A549 (cell line): ENCODE data around the gene RASA3. TPM values are rescaled to one million over a fixed set of nuclear protein-coding genes. Genes with fewer than 3 reads are reported as not detected.

Experiments
- ATAC-seq, 2 experiments: fragments of 200-7000 bp in 1 of 2; fragments of >200 bp in 1 of 2; cut with Nextera tagmentation in 1 of 2; cut with Tn5 transposase in 1 of 2; 3 replicates each; pipeline versions ENCODE4 v1.8.0 to v1.9.1; 2018 to 2020; ENCODE audit warnings: mild to moderate bottlenecking in 1 of 2, moderate library complexity in 1 of 2
- CTCF ChIA-PET: fragments of 300-600 bp; sonication (Branson Sonifier 250); formaldehyde crosslinking; extraction: SDS; loops from one replicate; lab custom pipeline; 2021; ENCODE audit warnings: antibody characterized with exemption, inconsistent platforms; lab: Yijun Ruan, JAX
- POLR2A ChIA-PET: fragments of 350-600 bp; formaldehyde crosslinking; extraction: SDS; loops from one replicate; lab custom pipeline; 2021; ENCODE audit warnings: antibody characterized with exemption, inconsistent platforms; lab: Yijun Ruan, JAX
- DNase-seq, 2 experiments: peaks; one replicate each; pipeline versions ENCODE4 v3.0.0 to v3.0.0-alpha.2; 2011 to 2016; ENCODE audit warnings: low read depth in 1 of 2, low spot score in 1 of 2
- FAIRE-seq: peaks from 2 replicates; lab custom pipeline; 2011; peaks lifted over from hg19 to GRCh38; lab: Jason Lieb, UNC
- H3K27ac ChIP-seq, 2 experiments: fragments of >200 bp; sonication (Bioruptor Twin); formaldehyde crosslinking; 3 replicates each; pipeline ENCODE4 v1.5.1; 2016 to 2017
- H3K4me1 ChIP-seq: fragments of >200 bp; sonication (Bioruptor Twin); formaldehyde crosslinking; 3 replicates; pipeline ENCODE4 v1.6.1; 2016
- H3K4me2 ChIP-seq: fragments of >200 bp; sonication (Bioruptor Twin); formaldehyde crosslinking; 3 replicates; pipeline ENCODE4 v1.6.1; 2016
- H3K4me3 ChIP-seq: fragments of >200 bp; sonication (Bioruptor Twin); formaldehyde crosslinking; 3 replicates; pipeline ENCODE4 v1.5.1; 2016
- H3K9me3 ChIP-seq: fragments of >200 bp; sonication (Bioruptor Twin); formaldehyde crosslinking; 3 replicates; pipeline ENCODE4 v1.6.1; 2016
- ATOH8 ChIP-seq: fragments of 250-450 bp; sonication (Bioruptor Pico); IDR thresholded peaks from 2 replicates; pipeline ENCODE4 v1.5.0; 2020; ENCODE audit warnings: low read depth, mild to moderate bottlenecking, moderate library complexity
- CHD2 ChIP-seq: fragments of 150-350 bp; IDR thresholded peaks from 2 replicates; pipeline ENCODE4 v1.6.1; 2014; ENCODE audit warnings: low read length; ENCODE audit not compliant: partially characterized antibody
- CTCF ChIP-seq: fragments of >200 bp; sonication (Bioruptor Twin); formaldehyde crosslinking; IDR thresholded peaks from 3 replicates; pipeline ENCODE4 v1.5.1; 2016
- EHF ChIP-seq: fragments of 250-450 bp; sonication (Bioruptor Pico); IDR thresholded peaks from 2 replicates; pipeline ENCODE4 v1.5.0; 2020; ENCODE audit warnings: mild to moderate bottlenecking
- EHMT2 ChIP-seq: fragments of 200-600 bp; sonication (generic); IDR thresholded peaks from 2 replicates; pipeline ENCODE4 v1.6.1; 2016; ENCODE audit warnings: antibody characterized with exemption, low read depth, mild to moderate bottlenecking, moderate library complexity
- EP300 ChIP-seq, 2 experiments: fragments of >200 bp; sonication (Bioruptor Twin); formaldehyde crosslinking; IDR thresholded peaks; 2 replicates in 1 of 2; 3 replicates in 1 of 2; pipeline ENCODE4 v1.6.1; 2016 to 2017
- FOSB ChIP-seq: fragments of 250-450 bp; sonication (Bioruptor Pico); IDR thresholded peaks from 2 replicates; pipeline ENCODE4 v1.5.0; 2020; ENCODE audit warnings: mild to moderate bottlenecking, moderate library complexity
- FOSL2 ChIP-seq, 2 experiments: fragments of 450-650 bp in 1 of 2; fragments of >200 bp in 1 of 2; sonication (Bioruptor Twin) in 1 of 2; formaldehyde crosslinking; IDR thresholded peaks; 2 replicates each; pipeline versions ENCODE4 v1.5.0 to v1.6.1; 2016 to 2020; ENCODE audit warnings: mild to moderate bottlenecking in 1 of 2, moderate library complexity in 1 of 2
- HDAC2 ChIP-seq: fragments of 200-600 bp; sonication (generic); IDR thresholded peaks from 2 replicates; pipeline ENCODE4 v1.6.1; 2016
- HES2 ChIP-seq: fragments of >200 bp; sonication (Bioruptor Twin); formaldehyde crosslinking; IDR thresholded peaks from 2 replicates; pipeline ENCODE4 v1.6.1; 2016
- KDM1A ChIP-seq: fragments of 200-600 bp; sonication (generic); IDR thresholded peaks from 2 replicates; pipeline ENCODE4 v1.6.1; 2016; ENCODE audit warnings: low read depth, mild to moderate bottlenecking
- MAX ChIP-seq: IDR thresholded peaks from 2 replicates; pipeline ENCODE4 v1.6.1; 2012
- MYC ChIP-seq: IDR thresholded peaks from 2 replicates; pipeline ENCODE4 v1.6.1; 2012; ENCODE audit warnings: mild to moderate bottlenecking, inconsistent platforms, low read length, improper control_type of control experiment, borderline replicate concordance
- NFE2L2 ChIP-seq: fragments of 150-350 bp; conservative IDR thresholded peaks from 2 replicates; pipeline ENCODE4 v1.6.1; 2014; ENCODE audit warnings: low read length
- NPAS2 ChIP-seq: fragments of 250-450 bp; sonication (Bioruptor Pico); IDR thresholded peaks from 2 replicates; pipeline ENCODE4 v1.8.0; 2022; ENCODE audit warnings: mild to moderate bottlenecking, moderate library complexity, borderline replicate concordance
- RARB ChIP-seq: fragments of 250-450 bp; sonication (Bioruptor Pico); IDR thresholded peaks from 2 replicates; pipeline ENCODE4 v1.8.0; 2021; ENCODE audit warnings: mild to moderate bottlenecking, moderate library complexity
- RCOR1 ChIP-seq: fragments of 150-350 bp; IDR thresholded peaks from 2 replicates; pipeline ENCODE4 v1.6.1; 2014; ENCODE audit warnings: antibody characterized with exemption, low read length, low read depth
- REST ChIP-seq: fragments of 200-600 bp; sonication (generic); IDR thresholded peaks from 2 replicates; pipeline ENCODE4 v1.6.1; 2016; ENCODE audit warnings: antibody characterized with exemption, mild to moderate bottlenecking, moderate library complexity
- RNF2 ChIP-seq: fragments of 200-600 bp; sonication (generic); IDR thresholded peaks from 2 replicates; pipeline ENCODE4 v1.6.1; 2016; ENCODE audit warnings: low read depth, mild to moderate bottlenecking, antibody characterized with exemption, moderate library complexity, borderline replicate concordance
- SMC3 ChIP-seq: fragments of >200 bp; sonication (Bioruptor Twin); formaldehyde crosslinking; IDR thresholded peaks from 3 replicates; pipeline ENCODE4 v1.6.1; 2018; ENCODE audit warnings: inconsistent platforms
- SREBF2 ChIP-seq: fragments of 450-650 bp; IDR thresholded peaks from 2 replicates; pipeline ENCODE4 v1.6.1; 2014; ENCODE audit warnings: mild to moderate bottlenecking, moderate library complexity
- USF2 ChIP-seq: fragments of 450-650 bp; IDR thresholded peaks from 2 replicates; pipeline ENCODE4 v1.6.1; 2014; ENCODE audit warnings: antibody characterized with exemption
- ZNF302 ChIP-seq: fragments of 250-450 bp; sonication (Bioruptor Pico); IDR thresholded peaks from 2 replicates; pipeline ENCODE4 v1.9.0; 2021; ENCODE audit warnings: inconsistent platforms, mild to moderate bottlenecking, moderate library complexity
- ZSCAN20 ChIP-seq: fragments of 250-450 bp; sonication (Bioruptor Pico); IDR thresholded peaks from 2 replicates; pipeline ENCODE4 v1.8.0; 2022; ENCODE audit warnings: mild to moderate bottlenecking, moderate library complexity
- WGBS: methylation state at CpG from one replicate; pipeline ENCODE4 v1.1.6; 2017; ENCODE audit errors: missing lambda C conversion rate; 5-methylcytosine and 5-hydroxymethylcytosine counted together
- polyA plus RNA-seq, 4 experiments: library from polyadenylated mRNA; depleted of rRNA in 3 of 4; stranded (reverse); fragments of >200 nt; fragmentation: RNase III in 1 of 4; extraction: RNeasy Plus Mini Kit Qiagen cat#74134 plus additional on column Dnase treatment in 1 of 4; gene quantifications; 2 replicates in 3 of 4; 3 replicates in 1 of 4; pipeline ENCODE4 v1.2.3, GENCODE V29; 2011 to 2017

The RASA3 gene
- polyA plus RNA-seq, 2 of the 4 experiments (the other 2 are of a cell fraction), result 4.3 to 7.6 TPM

GRCh38 chr13:113970810-113971470, 161.5 kb downstream of the RASA3 start:
- 66% methylated on average over 12 of the region's 19 CpGs for WGBS
- TF ChIP-seq NPAS2 (no peak), FOSB (CRISPR knock-in tag) (no peak), USF2 (no peak), MAX (no peak), NFE2L2 (no peak)
- CTCF ChIA-PET, result interaction anchor here (0.7 kb wide), 1 partner anchor 110 kb away, joined by 5 read pairs; no protein-coding TSS in a partner anchor
- ATAC-seq (peak in 1 of 2 experiments; percentile 48; a peak in 3 of 6 replicates), FAIRE-seq (no peak), DNase-seq (no peak)
- 0 out of 6 replicates have a peak overlapping the region, but pooled peaks of 1 of the 2 experiments have one; percentile 18 for H3K27ac ChIP-seq
- H3K4me1 ChIP-seq, result no peaks in the 10 kb centered on the region
- POLR2A ChIA-PET, result no interaction called here
- no peak overlapping the region for H3K4me2 ChIP-seq
- H3K9me3 ChIP-seq, result no peaks in the 10 kb centered on the region
- no peak overlapping the region for H3K4me3 ChIP-seq

- no peaks in the 10 kb centered on the region for H3K4me1 ChIP-seq
- H3K4me2 ChIP-seq, result no peak overlapping the region
- no peaks in the 10 kb centered on the region for H3K9me3 ChIP-seq
- FAIRE-seq, result no peak
- H3K4me3 ChIP-seq, result no peak overlapping the region
- CTCF ChIA-PET, result no interaction called here
- no peak for DNase-seq
- TF ChIP-seq SREBF2 (no peak), HES2 (no peak)
- ATAC-seq, result no peak
- POLR2A ChIA-PET, result no interaction called here
- WGBS, result 91% methylated on average over 17 of the region's 20 CpGs
- H3K27ac ChIP-seq, result no peak overlapping the region
These were observed 162.3 kb downstream of the RASA3 start for GRCh38 chr13:113969973-113970611.

GRCh38 chr13:113969311-113969972, 163.0 kb downstream of the RASA3 start:
- no peak overlapping the region for H3K4me2 ChIP-seq
- no peak for ATAC-seq
- no peak for FAIRE-seq
- no peak overlapping the region for H3K4me3 ChIP-seq
- no peak overlapping the region for H3K27ac ChIP-seq
- DNase-seq, result no peak
- 85% methylated on average over 15 of the region's 25 CpGs for WGBS
- no peaks in the 10 kb centered on the region for H3K4me1 ChIP-seq
- TF ChIP-seq MYC (no peak), RARB (CRISPR knock-in tag) (no peak), KDM1A (no peak), EHF (CRISPR knock-in tag) (no peak), FOSL2 (IDR thresholded peaks at IDR 0.05) (no peak), FOSL2 (CRISPR knock-in tag; IDR thresholded peaks at IDR 0.05) (no peak), ZNF302 (CRISPR knock-in tag) (no peak), CHD2 (no peak), ZSCAN20 (no peak), SMC3 (no peak), RCOR1 (no peak), REST (no peak), RNF2 (no peak), EHMT2 (no peak), EP300 (IDR thresholded peaks at IDR 0.05) (no peak), CTCF (no peak), FOSB (CRISPR knock-in tag) (no peak), ATOH8 (CRISPR knock-in tag) (no peak), HDAC2 (no peak)
- ChIA-PET POLR2A (no interaction called here), CTCF (no interaction called here)
- H3K9me3 ChIP-seq, result no peaks in the 10 kb centered on the region
